Activated B cell treated with CpG ODN at 0.5 μM for 24 hours (primary cell): ENCODE data around the gene IMPACT. TPM values are rescaled to one million over a fixed set of nuclear protein-coding genes. Genes with fewer than 3 reads are reported as not detected.

Source experiments
- ATAC-seq: fragments of 200-7000 bp; cut with Tn5 transposase; one replicate; pipeline ENCODE4 v1.10.0; 2021; ENCODE audit warnings: low read depth, mild to moderate bottlenecking, moderate library complexity
- CTCF ChIA-PET: fragments of 350-600 bp; sonication (Branson Sonifier 250); formaldehyde crosslinking; loops from one replicate; lab custom pipeline; 2021; ENCODE audit warnings: antibody characterized with exemption; lab: Charles Lee
- POLR2A ChIA-PET: fragments of 350-600 bp; sonication (Branson Sonifier 250); formaldehyde crosslinking; loops from one replicate; lab custom pipeline; 2021; ENCODE audit warnings: antibody characterized with exemption; lab: Charles Lee
- DNase-seq: peaks from one replicate; pipeline ENCODE4 v3.0.0; 2022
- H3K27ac Mint-ChIP-seq: one replicate; pipeline ENCODE4 v1.8.0; 2020; ENCODE audit warnings: mixed read lengths
- H3K27me3 Mint-ChIP-seq: one replicate; pipeline ENCODE4 v1.8.0; 2021; ENCODE audit warnings: mixed read lengths
- H3K36me3 Mint-ChIP-seq: one replicate; pipeline ENCODE4 v1.8.0; 2021; ENCODE audit warnings: low read depth, mixed read lengths
- H3K4me1 Mint-ChIP-seq: one replicate; pipeline ENCODE4 v1.8.0; 2021; ENCODE audit warnings: mixed read lengths
- H3K4me3 Mint-ChIP-seq: one replicate; pipeline ENCODE4 v1.8.0; 2020; ENCODE audit warnings: mild to moderate bottlenecking, mixed read lengths
- H3K9me3 Mint-ChIP-seq: one replicate; pipeline ENCODE4 v1.8.0; 2020; ENCODE audit warnings: mixed read lengths
- CTCF ChIP-seq: fragments of 200-600 bp; IDR thresholded peaks from one replicate; pipeline ENCODE4 v1.8.0; 2022; ENCODE audit warnings: antibody characterized with exemption, mild to moderate bottlenecking
- intact Hi-C: fragments of 100-400 bp; cut with micrococcal nuclease; formaldehyde crosslinking; loops from one replicate; pipeline ENCODE4 v1.15.1; 2024
- total RNA-seq: library from RNA; stranded (reverse); gene quantifications from 2 replicates; pipeline ENCODE4 v1.2.3, GENCODE V29; 2022

Gene IMPACT
- total RNA-seq, 1 donor from 2014 or later: 17.4 TPM

- H3K4me1 Mint-ChIP-seq: peaks cover under 1% of the 10 kb centered on the region
- H3K27ac Mint-ChIP-seq: no peak overlapping the region
- H3K4me3 Mint-ChIP-seq: no peak overlapping the region
- DNase-seq (no peak), ATAC-seq (no peak)
- peaks cover 1% of the 10 kb centered on the region for H3K9me3 Mint-ChIP-seq
- H3K27me3 Mint-ChIP-seq: peaks cover 59% of the 10 kb centered on the region
- peaks cover 1% of the 10 kb centered on the region for H3K36me3 Mint-ChIP-seq
- intact Hi-C loops: no loop called here
- ChIA-PET CTCF (no interaction called here), POLR2A (no interaction called here)
- no peak for TF ChIP-seq CTCF
These were observed 5.9 kb upstream of the IMPACT start for GRCh38 chr18:24420551-24420950.

GRCh38 chr18:24421831-24422230, 4.6 kb upstream of the IMPACT start:
- peaks cover 58% of the 10 kb centered on the region for H3K27me3 Mint-ChIP-seq
- peaks cover 7% of the 10 kb centered on the region for H3K9me3 Mint-ChIP-seq
- POLR2A ChIA-PET: no interaction called here
- DNase-seq (no peak), ATAC-seq (no peak)
- no peak for TF ChIP-seq CTCF
- intact Hi-C loops: no loop called here
- H3K27ac Mint-ChIP-seq: no peak overlapping the region
- H3K4me1 Mint-ChIP-seq: peaks cover 9% of the 10 kb centered on the region
- H3K4me3 Mint-ChIP-seq: no peak overlapping the region
- CTCF ChIA-PET: interaction anchor here (0.6 kb wide), 1 partner anchor 466 kb away, joined by 3 read pairs; no protein-coding TSS in a partner anchor
- H3K36me3 Mint-ChIP-seq: peaks cover 11% of the 10 kb centered on the region

GRCh38 chr18:24426073-24426397, 435 bp upstream of the IMPACT start:
- Mint-ChIP-seq H3K36me3 (peaks cover 17% of the 10 kb centered on the region), H3K27ac (peak overlapping the region; percentile 71), H3K4me1 (peaks cover 20% of the 10 kb centered on the region), H3K9me3 (peaks cover 7% of the 10 kb centered on the region), H3K4me3 (peak overlapping the region; percentile 93), H3K27me3 (peaks cover 27% of the 10 kb centered on the region)
- ChIA-PET POLR2A (interaction anchor here (1.5 kb wide), 2 partner anchors 29 to 249 kb away, joined by 7 to 8 read pairs; partner anchors contain the start of gene OSBPL1A), CTCF (no interaction called here)
- no peak for ATAC-seq
- TF ChIP-seq CTCF: no peak
- intact Hi-C loops: loop anchor here (2.0 to 5.0 kb wide), 4 partner anchors 29 to 1493 kb away; partner anchors contain the start of genes OSBPL1A and RBBP8
- no peak for DNase-seq

GRCh38 chr18:24427484-24427883, 1.0 kb downstream of the IMPACT start:
- ChIA-PET CTCF (no interaction called here), POLR2A (interaction anchor here (1.5 kb wide), 2 partner anchors 30 to 250 kb away, joined by 7 to 8 read pairs; partner anchors contain the start of gene OSBPL1A)
- peaks cover 20% of the 10 kb centered on the region for H3K4me1 Mint-ChIP-seq
- peaks cover 18% of the 10 kb centered on the region for H3K27me3 Mint-ChIP-seq
- H3K27ac Mint-ChIP-seq: no peak overlapping the region
- no peak for TF ChIP-seq CTCF
- ATAC-seq: no peak
- peak overlapping the region; percentile 93 for H3K4me3 Mint-ChIP-seq
- H3K9me3 Mint-ChIP-seq: peaks cover 7% of the 10 kb centered on the region
- intact Hi-C loops: loop anchor here (2.0 to 5.0 kb wide), 4 partner anchors 31 to 1495 kb away; partner anchors contain the start of genes OSBPL1A and RBBP8
- no peak for DNase-seq
- H3K36me3 Mint-ChIP-seq: peaks cover 21% of the 10 kb centered on the region

- intact Hi-C loops: loop anchor here (5.0 kb wide), 1 partner anchor 251 kb away; no protein-coding TSS in a partner anchor
- no peak for TF ChIP-seq CTCF
- ChIA-PET POLR2A (interaction anchor here (0.8 kb wide), 1 partner anchor 32 kb away, joined by 3 read pairs; no protein-coding TSS in a partner anchor), CTCF (interaction anchor here (1.4 kb wide), 1 partner anchor 60 kb away, joined by 6 read pairs; no protein-coding TSS in a partner anchor)
- Mint-ChIP-seq H3K27me3 (peaks cover 8% of the 10 kb centered on the region), H3K36me3 (peaks cover 26% of the 10 kb centered on the region), H3K27ac (no peak overlapping the region), H3K9me3 (peaks cover 7% of the 10 kb centered on the region), H3K4me3 (no peak overlapping the region), H3K4me1 (peaks cover 20% of the 10 kb centered on the region)
- ATAC-seq (no peak), DNase-seq (no peak)
These were observed 2.2 kb downstream of the IMPACT start for GRCh38 chr18:24428709-24429108.
